HG03439 (cell line): Measurements from ENCODE around the gene LAMA3.
"Not testable (repeated sequence)": the region's sequence is repeated elsewhere in the genome, so short reads cannot be mapped to it uniquely, and the experiment has no call there.

ENCODE experiments used
- ATAC-seq: cut with Tn5 transposase; IDR thresholded peaks from one replicate; pipeline ENCODE4 v1.9.1; 2021; ENCODE audit warnings: mild to moderate bottlenecking, moderate library complexity; ENCODE audit not compliant: unreplicated experiment

LAMA3 gene

GRCh38 chr18:23725827-23726661 is 36.8 kb downstream of the LAMA3 start:
- ATAC-seq: no peak

DNA sequence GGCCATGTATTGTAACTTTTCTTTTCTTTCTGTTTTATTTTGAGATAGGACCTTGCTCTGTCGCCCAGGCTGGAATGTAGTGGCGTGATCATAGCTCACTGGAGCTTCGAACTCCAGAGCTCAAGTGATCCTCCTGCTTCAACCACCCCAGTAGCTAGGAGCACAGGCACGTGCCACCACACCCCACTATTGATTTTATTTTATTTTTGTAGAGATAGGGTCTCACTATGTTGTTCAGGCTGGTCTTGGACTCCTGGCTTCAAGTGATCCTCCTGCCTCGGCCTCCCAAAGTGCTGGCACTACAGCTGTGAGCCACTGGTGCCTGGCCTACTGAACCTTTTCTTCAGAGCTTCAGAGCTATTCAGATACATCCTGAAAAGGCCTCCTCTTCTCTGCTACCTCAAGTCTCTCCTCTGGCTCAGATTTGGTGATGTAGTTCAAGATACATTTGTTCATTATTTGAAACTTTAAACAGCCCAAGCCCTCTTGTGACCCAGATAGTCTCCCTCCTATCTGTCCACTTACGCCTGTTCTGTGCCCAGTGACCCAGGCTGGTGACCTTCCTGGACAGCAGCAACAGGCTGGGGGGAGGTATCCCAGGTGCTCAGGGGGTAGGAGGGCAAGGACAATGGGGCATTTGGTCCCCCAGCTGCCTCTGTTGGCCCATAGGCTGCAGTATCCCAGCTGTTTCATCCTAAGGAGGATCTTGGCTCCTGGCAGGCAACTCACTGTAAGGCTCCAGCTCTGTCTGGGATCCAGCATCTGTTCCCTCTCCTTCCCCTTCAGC is 38.6 kb downstream of the LAMA3 start:
- no peak for ATAC-seq

GRCh38 chr18:23730857-23731256 is 41.6 kb downstream of the LAMA3 start:
- no peak for ATAC-seq

- ATAC-seq: no peak
These were observed 42.6 kb downstream of the LAMA3 start for GRCh38 chr18:23731861-23732260.

GRCh38 chr18:23732439-23732838 is 43.2 kb downstream of the LAMA3 start:
- no peak for ATAC-seq

GRCh38 chr18:23733265-23733664 is 44.0 kb downstream of the LAMA3 start:
- not testable (repeated sequence) for ATAC-seq

DNA sequence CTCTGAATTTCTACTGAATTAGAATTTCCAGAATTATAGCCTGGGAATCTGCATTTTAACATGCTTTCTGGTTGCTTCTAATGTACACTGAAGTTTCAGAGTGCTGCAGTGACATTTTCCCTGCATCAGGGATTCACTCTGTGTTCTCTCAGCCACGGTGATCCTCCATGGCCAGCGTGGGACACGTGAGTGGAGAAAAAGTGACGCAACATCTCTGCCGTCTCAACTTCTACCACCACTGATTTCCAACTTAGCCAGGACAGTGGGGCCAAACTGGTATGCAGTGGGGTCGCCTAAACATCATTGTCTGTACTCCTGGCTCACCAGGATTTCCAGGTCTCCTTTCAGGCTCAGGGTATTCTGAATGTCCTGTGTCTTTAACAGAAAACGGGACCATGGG is 44.6 kb downstream of the LAMA3 start:
- ATAC-seq: no peak

- ATAC-seq: no peak
These were observed 45.8 kb downstream of the LAMA3 start for GRCh38 chr18:23735021-23735464.

- no peak for ATAC-seq
These were observed 48.3 kb downstream of the LAMA3 start for GRCh38 chr18:23737578-23737977.

DNA sequence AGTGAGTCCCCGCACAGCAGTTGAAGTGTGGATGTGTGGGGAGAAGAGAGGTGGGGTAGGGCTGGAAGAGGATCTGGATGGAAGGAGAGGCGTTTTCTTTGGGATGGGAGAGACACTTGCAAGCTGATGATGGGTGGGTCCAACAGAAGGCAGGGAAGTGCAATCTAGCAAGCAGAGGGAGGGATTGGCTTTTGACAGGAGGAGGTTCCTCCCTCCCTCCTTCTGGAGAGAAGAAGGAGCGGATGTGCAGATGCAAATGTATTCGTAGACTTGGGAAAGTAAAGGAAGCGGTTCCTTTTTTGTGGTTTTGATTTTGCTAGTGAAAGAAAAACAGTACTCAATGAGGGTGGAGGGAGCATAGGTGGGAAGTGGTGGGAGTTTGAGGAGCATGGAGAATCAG is 48.9 kb downstream of the LAMA3 start:
- no peak for ATAC-seq

- no peak for ATAC-seq
These were observed 49.3 kb downstream of the LAMA3 start for GRCh38 chr18:23738575-23738974.

DNA sequence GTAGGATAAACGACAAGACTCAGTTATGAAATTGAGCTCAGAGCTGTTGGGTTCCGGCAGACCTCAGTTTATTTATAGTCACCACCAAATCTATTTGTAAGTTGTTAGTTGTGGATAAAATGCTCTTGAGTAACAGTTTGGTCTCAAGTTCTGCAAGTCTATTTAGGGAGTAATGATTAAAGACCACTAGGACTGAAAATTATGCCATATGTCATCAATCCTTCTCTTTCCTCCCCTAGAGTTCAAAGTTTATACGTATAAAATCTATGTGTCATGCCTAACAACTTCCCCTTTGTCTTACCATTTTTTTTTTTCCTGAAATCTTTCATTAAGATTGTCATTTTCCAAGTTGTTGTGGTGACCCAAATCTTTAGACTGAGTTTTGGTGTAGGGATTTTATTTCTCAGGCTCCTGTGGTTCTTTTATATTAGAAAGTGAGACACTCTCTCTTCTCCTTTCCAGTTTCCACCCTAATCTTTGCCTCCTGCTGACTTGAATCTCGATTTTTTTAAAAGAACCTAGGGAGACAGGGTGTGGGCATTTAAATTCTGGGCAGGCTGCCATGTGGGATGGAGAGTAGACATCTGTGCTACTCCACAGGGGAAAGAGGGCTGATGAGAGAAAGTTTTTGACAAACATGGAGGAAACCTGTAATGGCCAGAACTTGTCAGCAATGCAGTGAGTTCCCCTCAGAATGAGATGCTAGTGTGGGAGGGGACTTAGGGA is 51.0 kb downstream of the LAMA3 start:
- no peak for ATAC-seq

DNA sequence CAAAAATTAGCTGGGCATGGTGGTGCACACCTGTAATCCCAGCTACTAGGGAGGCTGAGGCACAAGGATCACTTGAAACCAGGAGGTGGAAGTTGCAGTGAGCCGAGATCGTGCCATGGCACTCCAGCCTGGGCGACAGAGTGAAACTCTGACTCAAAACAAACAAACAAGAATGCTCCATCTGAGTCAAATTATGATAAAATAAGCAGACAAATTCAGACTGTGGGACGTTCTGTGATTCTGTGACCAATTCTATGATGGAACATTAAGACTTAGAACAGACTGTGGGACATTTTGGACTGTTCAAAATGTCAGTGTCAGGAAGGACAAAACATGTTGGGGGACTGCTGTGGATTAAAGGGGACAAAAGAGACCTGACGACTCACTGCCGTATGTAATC is 52.7 kb downstream of the LAMA3 start:
- not testable (repeated sequence) for ATAC-seq

- ATAC-seq: no peak
These were observed 54.6 kb downstream of the LAMA3 start for GRCh38 chr18:23743733-23744333.

DNA sequence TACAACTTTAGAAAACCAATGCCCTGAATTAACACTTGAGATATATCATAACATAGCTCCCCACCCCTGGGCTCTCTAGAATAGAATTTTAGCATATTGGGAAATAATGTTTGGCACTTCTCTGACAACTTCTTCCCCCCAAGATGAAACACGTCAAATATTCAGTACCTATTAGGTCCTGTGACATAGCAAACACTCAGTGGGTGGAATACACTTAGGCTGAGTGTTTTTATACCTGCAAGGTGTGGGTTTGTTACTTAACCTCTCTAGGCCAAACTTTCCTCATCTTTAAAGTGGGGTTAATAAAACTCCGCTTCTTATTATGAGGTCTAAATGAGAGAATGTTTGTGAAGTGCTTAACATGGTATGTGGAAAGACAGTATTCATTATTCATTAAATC is 56.1 kb downstream of the LAMA3 start:
- no peak for ATAC-seq

DNA sequence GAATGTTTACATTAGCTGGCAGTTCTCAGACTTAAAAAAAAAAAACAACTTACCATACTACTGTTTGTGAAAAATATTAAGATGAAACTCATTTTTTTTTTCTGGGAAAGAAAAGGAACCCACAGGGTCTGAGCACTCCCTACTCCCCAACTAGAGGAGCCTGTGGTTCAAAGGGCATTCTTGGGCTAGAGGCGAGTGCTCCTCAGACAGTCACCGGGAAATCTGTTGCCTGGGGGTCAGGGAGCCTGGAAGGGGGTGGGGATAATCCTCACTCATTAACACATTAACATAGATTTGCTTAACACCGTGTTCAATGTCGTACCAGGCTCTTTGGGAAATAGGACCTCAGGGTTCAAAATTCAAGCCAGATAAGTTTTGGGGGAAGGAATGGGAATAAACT is 57.6 kb downstream of the LAMA3 start:
- ATAC-seq: no peak

DNA sequence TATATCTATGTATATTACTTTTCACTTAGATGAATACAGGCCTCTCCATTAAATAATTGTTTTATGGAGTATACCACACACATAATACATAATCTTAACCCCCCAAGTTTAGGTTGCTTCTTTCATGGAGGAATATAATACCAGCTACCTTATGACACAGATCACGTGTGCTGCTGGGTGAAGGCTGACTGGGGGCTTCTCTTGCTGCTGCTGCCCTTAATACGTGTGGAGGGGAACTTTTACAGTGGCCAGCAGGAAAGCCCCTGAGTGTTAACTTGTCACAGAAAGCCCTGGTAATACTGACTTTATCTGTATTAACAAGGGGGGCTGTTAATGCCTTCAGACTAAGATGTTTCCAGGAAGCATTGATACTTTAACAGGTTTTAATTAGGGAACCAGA is 63.1 kb downstream of the LAMA3 start:
- no peak for ATAC-seq

DNA sequence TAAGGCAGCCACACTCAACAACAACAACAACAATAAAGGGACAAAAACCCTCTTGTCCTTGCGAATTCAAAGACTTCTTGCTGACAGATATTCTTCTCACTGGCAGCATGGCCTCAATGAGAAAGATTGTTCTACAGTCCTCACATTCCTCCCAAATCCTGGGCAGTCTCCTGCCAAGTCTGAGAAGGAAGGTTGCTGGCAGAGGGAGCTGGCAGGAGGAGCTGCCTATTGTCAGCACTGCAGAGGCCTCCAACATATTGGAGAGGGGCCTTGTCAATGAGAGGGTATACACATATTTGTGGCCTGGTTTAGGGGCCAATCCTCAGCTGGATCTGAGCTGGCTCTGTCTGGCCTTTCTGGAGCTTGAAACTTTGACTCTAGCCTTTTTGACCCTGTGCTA is 63.5 kb downstream of the LAMA3 start:
- ATAC-seq: no peak

DNA sequence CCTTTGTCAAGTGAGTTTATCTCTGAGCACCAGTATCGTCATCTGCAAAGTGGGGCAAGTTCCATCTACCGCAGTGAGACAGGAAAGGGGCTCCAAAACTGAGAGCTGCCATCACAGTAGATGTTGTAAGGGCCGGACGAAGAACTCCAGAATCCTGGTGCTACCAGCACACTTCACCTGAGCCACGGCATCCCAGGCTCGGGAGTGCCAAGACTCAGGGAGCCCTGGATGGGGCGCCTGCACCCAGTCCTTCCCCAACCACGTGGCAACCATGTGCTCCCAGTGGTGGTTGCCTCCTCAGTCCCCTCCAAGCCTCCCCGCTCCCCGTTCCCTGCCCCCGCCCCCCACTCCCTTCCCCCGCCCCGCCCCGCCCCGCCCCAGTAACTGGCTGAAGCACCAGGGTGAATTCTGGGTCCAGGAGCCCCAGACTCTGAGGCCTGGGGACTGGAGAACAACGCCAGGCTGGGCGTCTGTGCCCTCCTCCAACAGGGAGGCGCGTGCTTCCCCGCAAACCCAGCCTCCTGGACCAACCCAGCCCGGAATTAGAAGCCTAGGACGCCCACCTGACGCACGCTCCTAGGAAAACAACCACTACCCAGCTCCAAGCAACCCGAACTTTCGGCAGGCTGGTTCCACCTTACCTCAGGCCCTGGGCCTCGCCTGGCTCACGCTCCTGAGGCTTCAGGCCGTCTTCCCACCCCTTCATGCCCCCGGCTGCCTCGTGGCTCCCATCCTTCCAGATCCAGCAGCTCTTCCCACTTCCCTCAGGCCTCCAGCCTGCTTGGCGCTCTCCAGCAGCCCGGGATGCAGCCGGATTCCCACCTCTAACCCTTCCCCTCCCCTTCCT is 67.6 kb downstream of the LAMA3 start:
- no peak for ATAC-seq

- no peak for ATAC-seq
These were observed 68.1 kb downstream of the LAMA3 start for GRCh38 chr18:23757437-23757733.
